Neural crest cell (in vitro differentiated cells): ENCODE data around the gene EBNA1BP2. TPM values are rescaled to one million over a fixed set of nuclear protein-coding genes. Genes with fewer than 3 reads are reported as not detected.

ENCODE experiments used
- DNase-seq: peaks from one replicate; pipeline ENCODE4 v3.0.0; 2021; ENCODE audit warnings: low read depth, mixed read lengths, low spot score
- H3K27ac Mint-ChIP-seq: one replicate; pipeline ENCODE4 v1.8.0; 2021; ENCODE audit warnings: mild to moderate bottlenecking, mixed read lengths; ENCODE audit not compliant: unreplicated experiment
- H3K27me3 Mint-ChIP-seq: 2 replicates; pipeline ENCODE4 v1.8.0; 2021; ENCODE audit warnings: low read depth, mild to moderate bottlenecking, mixed read lengths
- H3K36me3 Mint-ChIP-seq: 2 replicates; pipeline ENCODE4 v1.8.0; 2021; ENCODE audit warnings: low read depth, mild to moderate bottlenecking, mixed read lengths
- H3K4me1 Mint-ChIP-seq: 2 replicates; pipeline ENCODE4 v1.8.0; 2021; ENCODE audit warnings: mixed read lengths
- H3K4me3 Mint-ChIP-seq: one replicate; pipeline ENCODE4 v1.8.0; 2021; ENCODE audit warnings: mild to moderate bottlenecking, mixed read lengths
- H3K9me3 Mint-ChIP-seq: 2 replicates; pipeline ENCODE4 v1.8.0; 2021; ENCODE audit warnings: mixed read lengths
- CTCF ChIP-seq: fragments of 200-600 bp; sonication (generic); conservative IDR thresholded peaks from 2 replicates; pipeline ENCODE4 v1.5.0; 2021; ENCODE audit warnings: antibody characterized with exemption, mild to moderate bottlenecking
- total RNA-seq: library from RNA; stranded (reverse); gene quantifications from 2 replicates; pipeline ENCODE4 v1.2.1, GENCODE V29; 2021

Gene EBNA1BP2
- total RNA-seq, 1 donor from 2014 or later = 55.9 TPM

- H3K27ac Mint-ChIP-seq = no peak overlapping the region
These were observed 35.3 kb upstream of the EBNA1BP2 start for GRCh38 chr1:43207229-43207853.

GRCh38 chr1:43206600-43207228 lies 34.6 kb upstream of the EBNA1BP2 start:
- Mint-ChIP-seq H3K27ac (no peak overlapping the region), H3K9me3 (peaks cover 3% of the 10 kb centered on the region), H3K4me3 (no peak overlapping the region), H3K27me3 (no peaks in the 10 kb centered on the region), H3K4me1 (peaks cover 10% of the 10 kb centered on the region), H3K36me3 (peaks cover 3% of the 10 kb centered on the region)
- no peak for DNase-seq
- no peak for TF ChIP-seq CTCF

More at GRCh38 chr1:43207229-43207853, 35.3 kb upstream of the EBNA1BP2 start:
- Mint-ChIP-seq H3K4me1 (peaks cover 10% of the 10 kb centered on the region), H3K36me3 (peaks cover 3% of the 10 kb centered on the region), H3K9me3 (peaks cover 3% of the 10 kb centered on the region), H3K27me3 (no peaks in the 10 kb centered on the region), H3K4me3 (no peak overlapping the region)
- no peak for DNase-seq
- TF ChIP-seq CTCF = no peak

GRCh38 chr1:43205671-43206070 lies 33.6 kb upstream of the EBNA1BP2 start:
- H3K27me3 Mint-ChIP-seq = no peaks in the 10 kb centered on the region
- H3K36me3 Mint-ChIP-seq = peaks cover 3% of the 10 kb centered on the region
- DNase-seq = no peak
- H3K4me3 Mint-ChIP-seq = no peak overlapping the region
- TF ChIP-seq CTCF = no peak
- H3K4me1 Mint-ChIP-seq = peaks cover 10% of the 10 kb centered on the region
- H3K9me3 Mint-ChIP-seq = peaks cover 3% of the 10 kb centered on the region
- H3K27ac Mint-ChIP-seq = no peak overlapping the region

- Mint-ChIP-seq H3K9me3 (peaks cover 3% of the 10 kb centered on the region), H3K36me3 (peaks cover 3% of the 10 kb centered on the region), H3K27ac (no peak overlapping the region), H3K4me3 (no peak overlapping the region), H3K27me3 (no peaks in the 10 kb centered on the region), H3K4me1 (peaks cover 10% of the 10 kb centered on the region)
- no peak for DNase-seq
- TF ChIP-seq CTCF = no peak
These were observed 32.3 kb upstream of the EBNA1BP2 start for GRCh38 chr1:43204394-43204793.

GRCh38 chr1:43203859-43204258 lies 31.8 kb upstream of the EBNA1BP2 start:
- Mint-ChIP-seq H3K4me1 (peaks cover 10% of the 10 kb centered on the region), H3K27ac (no peak overlapping the region), H3K9me3 (peaks cover 3% of the 10 kb centered on the region), H3K36me3 (peaks cover 3% of the 10 kb centered on the region), H3K4me3 (no peak overlapping the region), H3K27me3 (no peaks in the 10 kb centered on the region)
- no peak for TF ChIP-seq CTCF
- no peak for DNase-seq
